Activated CD4-positive, alpha-beta T cell treated with anti-CD3 and anti-CD28 coated beads, Interleukin-2, amount 10 ng/mL, durations not matched to agents 7 days and 5 days (primary cell): ENCODE results near the gene PLEKHA8. TPM values are rescaled to one million over a fixed set of nuclear protein-coding genes. Genes with fewer than 3 reads are reported as not detected.

Source experiments
- CTCF ChIA-PET: fragments of 350-600 bp; sonication (Branson Sonifier 250); formaldehyde crosslinking; loops from one replicate; lab custom pipeline; 2021; ENCODE audit warnings: antibody characterized with exemption; lab: Charles Lee
- POLR2A ChIA-PET: fragments of 350-600 bp; sonication (Branson Sonifier 250); formaldehyde crosslinking; loops from one replicate; lab custom pipeline; 2021; ENCODE audit warnings: antibody characterized with exemption; lab: Charles Lee
- DNase-seq: peaks from one replicate; pipeline ENCODE4 v3.0.0-alpha.2; 2020
- H3K27ac Mint-ChIP-seq: one replicate; pipeline ENCODE4 v1.8.0; 2021; ENCODE audit warnings: mild to moderate bottlenecking, moderate library complexity, mixed read lengths
- H3K27me3 Mint-ChIP-seq: one replicate; pipeline ENCODE4 v1.8.0; 2021; ENCODE audit warnings: mixed read lengths
- H3K36me3 Mint-ChIP-seq: one replicate; pipeline ENCODE4 v1.8.0; 2021; ENCODE audit warnings: low read depth, mixed read lengths
- H3K4me1 Mint-ChIP-seq: one replicate; pipeline ENCODE4 v1.8.0; 2021; ENCODE audit warnings: mixed read lengths
- H3K4me3 Mint-ChIP-seq: one replicate; pipeline ENCODE4 v1.8.0; 2021; ENCODE audit warnings: mild to moderate bottlenecking, moderate library complexity, mixed read lengths
- H3K9me3 Mint-ChIP-seq: one replicate; pipeline ENCODE4 v1.8.0; 2021; ENCODE audit warnings: mixed read lengths
- total RNA-seq, 2 experiments: library from RNA; stranded (reverse); gene quantifications; one replicate each; pipeline ENCODE4 v1.2.3, GENCODE V29; 2021

The PLEKHA8 gene
- total RNA-seq, 2 experiments from 2014 or later = 5.2 to 6.3 TPM

GRCh38 chr7:30027740-30028215 is 434 bp upstream of the PLEKHA8 start:
- Mint-ChIP-seq H3K4me1 (peaks cover 34% of the 10 kb centered on the region), H3K36me3 (peaks cover 1% of the 10 kb centered on the region), H3K9me3 (no peaks in the 10 kb centered on the region), H3K4me3 (no peak overlapping the region), H3K27ac (peak overlapping the region; percentile 84), H3K27me3 (no peaks in the 10 kb centered on the region)
- no peak for DNase-seq
- ChIA-PET CTCF (interaction anchor here (1.4 kb wide), 1 partner anchor 34 kb away, joined by 3 read pairs; no protein-coding TSS in a partner anchor), POLR2A (no interaction called here)

DNA sequence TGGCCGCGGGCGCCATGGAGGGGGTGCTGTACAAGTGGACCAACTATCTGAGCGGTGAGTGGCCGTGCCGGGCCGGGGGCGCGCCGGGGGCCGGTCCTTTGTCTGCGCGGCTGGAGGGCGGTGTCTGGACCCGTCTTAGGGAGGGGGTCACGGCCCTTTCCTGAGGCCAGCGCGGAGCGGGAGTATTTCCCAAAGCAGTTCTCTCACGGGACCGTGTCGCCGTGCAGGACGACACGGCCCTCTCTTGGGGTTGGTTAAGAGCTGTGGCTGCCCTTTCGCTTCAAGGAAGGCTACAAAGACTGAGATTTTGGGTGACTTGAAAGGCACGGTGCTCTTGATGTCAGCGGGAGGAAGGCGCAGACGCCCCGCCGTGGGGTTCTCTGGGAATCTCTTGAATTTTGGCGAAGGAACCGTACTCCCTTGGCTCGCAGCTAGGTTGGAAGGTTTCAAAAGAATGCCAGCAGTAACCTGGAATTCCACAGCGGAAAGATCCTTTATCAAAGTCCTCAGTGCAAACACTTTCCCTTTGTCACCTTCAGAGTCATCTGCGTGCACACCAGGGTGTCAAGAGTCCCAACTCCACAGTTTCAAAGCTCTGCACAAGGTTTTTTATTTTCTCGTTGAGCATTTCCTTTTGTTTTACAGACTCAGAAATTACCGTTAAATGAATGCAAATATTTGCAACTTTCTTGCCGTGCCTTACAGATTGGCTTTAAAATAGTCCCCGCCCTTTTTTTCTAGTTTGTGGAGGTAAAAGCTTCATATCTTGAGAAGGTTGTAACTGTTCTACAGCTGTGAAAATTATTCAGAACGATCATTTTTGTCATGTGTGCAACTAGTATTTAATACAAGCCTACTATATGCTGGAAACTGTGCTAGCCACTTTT is 780 bp downstream of the PLEKHA8 start:
- no peaks in the 10 kb centered on the region for H3K9me3 Mint-ChIP-seq
- ChIA-PET CTCF (interaction anchor here (0.8 kb wide), 1 partner anchor 15 kb away, joined by 3 read pairs; no protein-coding TSS in a partner anchor), POLR2A (no interaction called here)
- H3K4me3 Mint-ChIP-seq = no peak overlapping the region
- H3K36me3 Mint-ChIP-seq = no peaks in the 10 kb centered on the region
- DNase-seq = peak; percentile 24
- H3K27ac Mint-ChIP-seq = peak overlapping the region; percentile 80
- H3K27me3 Mint-ChIP-seq = no peaks in the 10 kb centered on the region
- peaks cover 23% of the 10 kb centered on the region for H3K4me1 Mint-ChIP-seq

- POLR2A ChIA-PET = no interaction called here
- H3K4me3 Mint-ChIP-seq = no peak overlapping the region
- no peaks in the 10 kb centered on the region for H3K36me3 Mint-ChIP-seq
- H3K9me3 Mint-ChIP-seq = no peaks in the 10 kb centered on the region
- H3K4me1 Mint-ChIP-seq = peaks cover 22% of the 10 kb centered on the region
- H3K27ac Mint-ChIP-seq = no peak overlapping the region
- peak; percentile 8 for DNase-seq
- no peaks in the 10 kb centered on the region for H3K27me3 Mint-ChIP-seq
- CTCF ChIA-PET = interaction anchor here (1.2 kb wide), 1 partner anchor 105 kb away, joined by 3 read pairs; the partner anchor contains the start of gene MTURN
These were observed 1.5 kb downstream of the PLEKHA8 start for GRCh38 chr7:30029696-30030095.

DNA sequence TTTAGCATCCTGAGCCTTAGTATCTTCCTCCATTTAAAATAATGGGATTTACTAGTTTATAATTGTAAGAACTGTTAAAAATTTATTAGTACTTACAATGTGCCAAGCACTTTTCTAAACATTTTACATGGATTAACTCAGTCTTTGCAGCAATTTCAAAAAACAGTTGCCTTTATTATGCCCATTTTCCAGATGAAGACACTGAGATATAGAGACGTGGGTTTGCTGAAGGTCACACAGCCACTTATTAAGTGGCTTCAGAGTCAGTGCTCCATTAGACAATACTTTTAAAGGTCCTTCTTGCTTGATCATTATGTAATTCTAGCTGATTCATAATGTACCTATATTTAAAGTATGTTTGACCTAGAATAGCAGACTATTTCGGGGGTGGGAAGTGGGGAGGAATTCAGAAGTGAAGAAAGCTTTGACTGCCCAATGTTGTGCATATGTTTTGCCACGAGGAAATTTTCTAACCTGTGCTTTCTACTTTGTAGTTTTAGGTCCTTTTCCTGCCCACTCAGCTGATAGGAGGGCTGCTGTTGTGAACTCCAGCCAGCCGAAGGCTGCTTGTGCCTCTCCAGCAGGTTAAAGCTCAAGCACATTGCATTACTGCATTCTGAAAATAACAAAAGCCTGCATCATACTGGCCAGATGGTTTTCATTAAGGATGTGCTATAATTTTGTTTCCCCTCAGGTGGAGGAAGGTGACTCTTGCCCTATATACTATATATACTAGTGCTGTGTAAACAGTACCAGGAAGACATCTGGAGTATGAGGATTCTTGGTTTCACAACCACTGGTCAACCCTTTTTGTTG is 4.3 kb downstream of the PLEKHA8 start:
- H3K27ac Mint-ChIP-seq = no peak overlapping the region
- ChIA-PET CTCF (interaction anchor here (1.1 kb wide), 1 partner anchor 14 kb away, joined by 3 read pairs; no protein-coding TSS in a partner anchor), POLR2A (no interaction called here)
- no peaks in the 10 kb centered on the region for H3K27me3 Mint-ChIP-seq
- peaks cover 5% of the 10 kb centered on the region for H3K4me1 Mint-ChIP-seq
- no peak overlapping the region for H3K4me3 Mint-ChIP-seq
- H3K36me3 Mint-ChIP-seq = no peaks in the 10 kb centered on the region
- no peak for DNase-seq
- H3K9me3 Mint-ChIP-seq = no peaks in the 10 kb centered on the region

GRCh38 chr7:30034501-30034900 is 6.3 kb downstream of the PLEKHA8 start:
- H3K9me3 Mint-ChIP-seq = no peaks in the 10 kb centered on the region
- H3K4me3 Mint-ChIP-seq = no peak overlapping the region
- H3K27ac Mint-ChIP-seq = no peak overlapping the region
- H3K4me1 Mint-ChIP-seq = peaks cover 2% of the 10 kb centered on the region
- CTCF ChIA-PET = no interaction called here
- POLR2A ChIA-PET = no interaction called here
- no peak for DNase-seq
- no peaks in the 10 kb centered on the region for H3K27me3 Mint-ChIP-seq
- peaks cover under 1% of the 10 kb centered on the region for H3K36me3 Mint-ChIP-seq

DNA sequence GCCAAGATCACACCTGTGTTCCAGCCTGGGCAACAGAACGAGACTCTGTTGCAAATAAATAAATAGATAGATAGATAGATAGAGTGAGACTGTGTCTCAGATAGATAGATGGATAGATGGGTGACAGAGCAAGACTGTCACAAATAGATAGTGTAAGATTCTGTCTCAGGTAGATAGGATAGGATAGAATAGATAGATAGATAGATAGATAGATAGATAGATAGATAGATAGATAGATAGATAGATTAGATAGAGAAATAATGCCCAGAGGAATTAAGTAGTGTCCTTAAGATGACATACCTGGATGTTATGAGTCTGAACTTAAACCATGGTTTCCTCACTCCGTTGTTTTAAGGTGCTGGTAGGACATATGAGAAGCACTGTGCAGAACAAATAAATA is 8.0 kb downstream of the PLEKHA8 start:
- CTCF ChIA-PET = interaction anchor here (1.5 kb wide), 1 partner anchor 13 kb away, joined by 3 read pairs; no protein-coding TSS in a partner anchor
- POLR2A ChIA-PET = no interaction called here
- Mint-ChIP-seq H3K9me3 (no peaks in the 10 kb centered on the region), H3K36me3 (peaks cover 3% of the 10 kb centered on the region), H3K4me1 (peaks cover 10% of the 10 kb centered on the region), H3K27ac (no peak overlapping the region), H3K27me3 (no peaks in the 10 kb centered on the region), H3K4me3 (no peak overlapping the region)
- DNase-seq = no peak

GRCh38 chr7:30038196-30038980 is 10.2 kb downstream of the PLEKHA8 start:
- Mint-ChIP-seq H3K36me3 (peaks cover 3% of the 10 kb centered on the region), H3K4me1 (peaks cover 13% of the 10 kb centered on the region), H3K27ac (no peak overlapping the region), H3K4me3 (no peak overlapping the region), H3K9me3 (no peaks in the 10 kb centered on the region), H3K27me3 (no peaks in the 10 kb centered on the region)
- POLR2A ChIA-PET = no interaction called here
- no peak for DNase-seq
- CTCF ChIA-PET = interaction anchor here (0.7 to 1.1 kb wide), 2 partner anchors 24 to 118 kb away, joined by 3 to 4 read pairs; no protein-coding TSS in a partner anchor

DNA sequence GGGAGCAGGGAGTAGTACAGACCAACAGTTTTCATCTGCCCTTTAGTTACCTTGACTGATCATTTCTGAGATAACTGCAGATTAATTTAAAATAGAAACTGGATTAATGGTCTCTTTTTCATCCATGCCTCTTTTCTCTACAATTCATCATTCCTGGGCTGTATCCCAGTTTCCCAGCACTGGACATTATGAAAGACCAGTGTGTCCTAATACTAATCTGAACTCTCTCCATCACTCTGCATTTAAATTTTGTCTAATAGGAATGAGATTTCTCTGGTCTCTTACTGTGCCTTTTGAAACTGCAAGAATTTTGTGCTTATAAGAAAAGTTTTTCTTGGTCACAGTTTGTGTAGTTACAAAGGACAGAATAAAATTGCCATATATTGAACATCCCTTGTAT is 12.7 kb downstream of the PLEKHA8 start:
- CTCF ChIA-PET = interaction anchor here (0.6 kb wide), 1 partner anchor 108 kb away, joined by 3 read pairs; no protein-coding TSS in a partner anchor

GRCh38 chr7:30041526-30042269 is 13.5 kb downstream of the PLEKHA8 start:
- Mint-ChIP-seq H3K9me3 (no peaks in the 10 kb centered on the region), H3K36me3 (peaks cover 8% of the 10 kb centered on the region), H3K27ac (no peak overlapping the region), H3K4me1 (peaks cover 13% of the 10 kb centered on the region), H3K4me3 (no peak overlapping the region), H3K27me3 (no peaks in the 10 kb centered on the region)
- ChIA-PET POLR2A (no interaction called here), CTCF (interaction anchor here (0.6 to 1.3 kb wide), 2 partner anchors 11 to 109 kb away, joined by 3 read pairs; no protein-coding TSS in a partner anchor)
- DNase-seq = no peak

More for the DNA sequence above, 12.7 kb downstream of the PLEKHA8 start:
- Mint-ChIP-seq H3K4me3 (no peak overlapping the region), H3K4me1 (peaks cover 13% of the 10 kb centered on the region), H3K27me3 (no peaks in the 10 kb centered on the region), H3K9me3 (no peaks in the 10 kb centered on the region), H3K36me3 (peaks cover 4% of the 10 kb centered on the region), H3K27ac (no peak overlapping the region)
- POLR2A ChIA-PET = no interaction called here
- DNase-seq = no peak

DNA sequence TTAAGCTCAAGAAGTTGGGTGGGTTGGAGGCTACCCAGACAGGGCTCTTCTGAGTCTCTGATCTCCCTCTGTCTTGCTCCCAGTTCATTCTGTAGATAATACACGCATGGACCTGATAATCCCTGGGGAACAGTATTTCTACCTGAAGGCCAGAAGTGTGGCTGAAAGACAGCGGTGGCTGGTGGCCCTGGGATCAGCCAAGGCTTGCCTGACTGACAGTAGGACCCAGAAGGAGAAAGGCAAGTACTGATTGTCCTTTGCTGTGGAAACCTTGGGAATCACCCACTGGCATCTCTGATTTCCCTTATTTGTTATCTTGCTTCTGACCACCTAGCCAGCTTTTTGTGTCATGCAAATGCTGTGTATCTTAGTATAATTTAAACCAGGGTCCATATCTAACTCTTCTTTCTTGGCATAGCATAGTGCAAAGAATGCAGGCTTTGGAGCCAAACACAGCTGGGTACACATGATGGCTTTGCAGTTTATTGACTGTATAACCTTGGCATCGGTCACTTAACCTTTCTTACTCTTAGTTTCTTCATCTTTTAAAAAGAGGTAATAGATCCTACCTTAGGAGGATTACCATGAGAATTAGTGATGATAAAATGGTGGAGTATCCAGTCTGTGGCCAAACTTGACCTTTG is 18.0 kb downstream of the PLEKHA8 start:
- ChIA-PET POLR2A (no interaction called here), CTCF (interaction anchor here (1.1 kb wide), 1 partner anchor 14 kb away, joined by 3 read pairs; no protein-coding TSS in a partner anchor)
- Mint-ChIP-seq H3K27me3 (no peaks in the 10 kb centered on the region), H3K27ac (no peak overlapping the region), H3K4me1 (peaks cover 5% of the 10 kb centered on the region), H3K4me3 (no peak overlapping the region), H3K36me3 (peaks cover 9% of the 10 kb centered on the region), H3K9me3 (no peaks in the 10 kb centered on the region)
- DNase-seq = no peak

GRCh38 chr7:30047124-30047523 is 18.9 kb downstream of the PLEKHA8 start:
- no peak overlapping the region for H3K27ac Mint-ChIP-seq
- POLR2A ChIA-PET = no interaction called here
- CTCF ChIA-PET = interaction anchor here (0.9 to 1.1 kb wide), 2 partner anchors 15 to 107 kb away, joined by 3 read pairs; no protein-coding TSS in a partner anchor
- H3K4me1 Mint-ChIP-seq = peaks cover 5% of the 10 kb centered on the region
- DNase-seq = no peak
- H3K4me3 Mint-ChIP-seq = no peak overlapping the region
- H3K27me3 Mint-ChIP-seq = no peaks in the 10 kb centered on the region
- no peaks in the 10 kb centered on the region for H3K9me3 Mint-ChIP-seq
- peaks cover 9% of the 10 kb centered on the region for H3K36me3 Mint-ChIP-seq
